Skin of body (tissue), 2 donors: Measurements from ENCODE around the gene COX8C. TPM values are rescaled to one million over a fixed set of nuclear protein-coding genes. Genes with fewer than 3 reads are reported as not detected.
"Not testable (repeated sequence)": the region's sequence is repeated elsewhere in the genome, so short reads cannot be mapped to it uniquely, and the experiment has no call there.

Experiments
- DNase-seq: peaks from one replicate; lab custom pipeline; 2025; lab: John Stamatoyannopoulos, UW
- total RNA-seq: library from RNA; depleted of rRNA; stranded (reverse); fragments of >200 nt; gene quantifications from one replicate; pipeline ENCODE4 v1.2.3, GENCODE V29; 2014

The COX8C gene
- total RNA-seq, 1 donor from 2014 or later, result not detected

DNA sequence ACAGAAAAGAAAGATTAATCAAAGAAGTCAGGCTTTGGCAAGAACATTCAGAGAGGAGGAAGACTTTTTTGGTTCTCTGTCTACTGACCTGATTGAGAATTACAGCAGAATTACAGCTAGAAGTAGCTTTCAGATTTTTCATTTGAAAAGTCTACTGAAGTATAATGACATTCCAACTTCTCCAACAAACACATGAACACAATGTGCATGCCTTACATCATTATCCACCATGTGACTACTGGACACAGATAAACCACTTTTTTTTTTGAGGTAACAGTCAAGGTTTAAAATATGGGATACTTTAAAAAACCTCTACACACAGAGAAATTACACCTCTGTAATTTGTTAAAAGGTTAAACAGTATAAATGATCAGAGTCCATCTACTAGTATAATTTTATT is 26.5 kb upstream of the COX8C start:
- DNase-seq, result no peak

- no peak for DNase-seq
Measured at GRCh38 chr14:93322929-93323599, 23.9 kb upstream of the COX8C start.

DNA sequence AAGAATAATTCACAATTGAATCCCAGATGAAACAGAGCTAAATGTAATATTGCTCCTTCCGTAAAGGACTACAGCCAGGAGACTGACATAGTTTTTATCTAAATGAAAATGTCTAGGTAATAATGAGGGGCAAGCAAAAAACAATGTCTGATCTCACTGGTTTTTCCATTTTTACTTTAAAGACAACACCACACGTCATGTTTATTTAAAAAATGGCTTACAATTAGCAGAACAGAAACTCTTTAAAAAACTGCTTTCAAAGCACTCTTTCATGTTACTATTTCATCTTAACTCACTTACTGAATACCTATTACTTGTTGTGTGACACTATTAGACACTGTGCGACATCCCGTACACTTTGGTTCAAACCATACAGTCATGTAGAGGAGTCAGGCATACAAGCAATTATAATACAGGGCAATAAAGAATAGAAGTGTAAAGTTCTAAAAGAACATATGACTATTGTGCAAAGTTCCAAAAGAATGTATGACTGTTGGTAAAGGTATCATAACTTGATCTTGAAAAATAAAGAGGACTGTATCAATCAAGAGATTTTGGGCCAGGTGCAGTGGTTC is 23.3 kb upstream of the COX8C start:
- DNase-seq, result no peak

DNA sequence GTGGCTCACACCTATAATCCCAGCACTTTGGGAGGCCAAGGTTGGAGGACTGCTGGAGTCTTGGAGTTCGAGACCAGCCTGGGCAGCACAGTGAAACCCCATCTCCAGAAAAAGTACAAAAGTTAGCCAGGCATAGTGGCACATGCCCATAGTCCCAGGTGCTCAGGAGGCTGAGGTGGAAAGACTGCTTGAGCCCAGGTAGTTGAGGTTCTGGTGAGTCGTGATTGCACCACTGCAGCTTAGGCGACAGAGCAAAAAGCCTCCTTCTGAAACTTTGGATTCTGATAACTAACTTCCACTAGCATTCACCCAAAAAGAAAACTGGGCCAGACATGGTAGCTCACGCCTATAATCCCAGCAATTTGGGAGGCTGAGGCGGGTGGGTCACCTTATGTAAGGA is 20.8 kb upstream of the COX8C start:
- DNase-seq, result no peak

DNA sequence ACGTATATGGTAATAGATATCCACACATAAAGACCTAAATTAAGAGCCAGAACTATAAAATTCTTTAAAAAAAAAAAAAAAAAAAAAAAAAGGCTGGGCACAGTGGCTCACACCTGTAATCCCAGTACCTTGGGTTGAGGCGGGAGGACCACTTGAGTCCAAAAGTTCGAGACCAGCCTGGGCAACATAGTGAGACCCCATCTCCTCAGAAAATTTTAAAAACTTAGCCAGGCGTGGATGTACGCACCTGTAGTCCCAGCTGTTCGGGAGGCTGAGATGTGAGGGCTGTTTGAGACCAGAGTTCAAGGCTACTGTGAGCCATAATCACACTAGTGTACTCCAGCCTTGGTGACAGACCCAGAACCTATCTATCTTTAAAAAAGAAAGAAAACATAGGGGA is 18.4 kb upstream of the COX8C start:
- no peak for DNase-seq

DNA sequence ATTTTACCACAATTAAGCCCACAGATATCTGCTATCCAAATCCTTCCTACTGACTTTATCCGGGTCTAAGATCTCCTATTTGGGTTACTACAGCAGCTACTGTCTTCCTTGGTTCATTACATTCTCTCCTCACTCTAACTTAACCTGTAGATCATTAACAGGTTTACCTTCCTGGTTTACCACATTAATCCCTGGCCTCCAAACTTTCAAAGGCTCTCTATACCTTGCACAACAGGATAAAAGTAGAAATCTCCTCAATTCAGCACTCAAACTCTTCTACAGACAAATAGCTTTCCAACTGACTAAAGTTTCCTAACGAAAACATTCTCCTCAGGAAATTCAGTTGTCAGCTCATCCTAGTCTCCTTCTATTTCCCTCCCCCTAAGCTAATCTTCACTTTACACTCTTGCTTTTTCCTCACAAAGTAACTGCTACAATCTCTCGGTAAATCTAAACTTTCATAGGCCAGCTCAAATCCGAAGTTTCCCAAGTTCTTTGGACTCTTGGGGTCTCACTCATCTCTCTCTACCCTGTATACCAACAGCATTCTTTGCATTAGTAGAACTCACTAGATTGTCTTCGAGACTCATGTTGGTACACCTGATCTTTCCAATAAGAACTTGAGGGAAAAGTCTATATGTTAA is 16.9 kb upstream of the COX8C start:
- DNase-seq, result no peak

GRCh38 chr14:93330609-93331000 is 16.4 kb upstream of the COX8C start:
- no peak for DNase-seq

DNA sequence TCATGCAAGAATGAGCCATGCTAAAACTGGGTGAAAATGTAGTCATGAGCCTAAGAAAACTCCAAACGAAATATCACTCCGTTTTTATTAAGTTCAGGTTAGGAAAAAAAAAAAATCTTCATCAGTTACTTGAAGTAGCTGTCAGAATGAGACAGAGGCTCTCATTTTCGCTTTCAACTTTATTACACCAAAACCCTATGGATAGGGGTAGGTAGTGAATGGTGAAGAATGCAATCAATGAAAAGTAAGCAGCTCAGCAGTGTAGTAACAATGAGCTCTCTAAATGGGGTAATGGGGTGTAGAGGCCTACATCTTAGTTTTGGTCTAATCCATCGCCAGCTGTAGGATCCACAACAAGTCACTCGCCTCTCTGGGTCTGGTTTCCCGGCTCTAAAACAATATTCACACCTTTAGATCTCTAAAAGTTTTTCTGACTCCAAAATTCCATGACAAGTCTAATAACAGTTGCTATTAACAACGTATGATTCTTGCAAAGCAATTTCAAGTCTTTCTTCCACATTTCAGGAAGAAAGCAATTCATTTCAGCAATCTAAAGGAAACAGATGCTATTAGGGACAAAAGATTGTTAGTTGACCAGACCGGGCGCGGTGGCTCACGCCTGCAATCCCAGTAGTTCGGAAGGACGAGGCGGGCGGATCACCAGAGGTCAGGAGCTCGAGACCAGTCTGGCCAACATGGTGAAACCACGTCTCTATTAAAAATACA is 15.8 kb upstream of the COX8C start:
- no peak for DNase-seq

GRCh38 chr14:93331728-93332396 is 15.1 kb upstream of the COX8C start:
- DNase-seq, result peak; percentile 25

- DNase-seq, result peak; percentile 5
Measured at GRCh38 chr14:93332397-93332852, 14.6 kb upstream of the COX8C start.

GRCh38 chr14:93332853-93333630 is 13.9 kb upstream of the COX8C start, which contains the start of gene BTBD7:
BTBD7 (minus strand) TSS chr14:93333036; CDS start chr14:93296051, 36,985 bp downstream.
- peak; percentile 94 for DNase-seq

- no peak for DNase-seq
Measured at GRCh38 chr14:93333631-93334103, 13.3 kb upstream of the COX8C start.

DNA sequence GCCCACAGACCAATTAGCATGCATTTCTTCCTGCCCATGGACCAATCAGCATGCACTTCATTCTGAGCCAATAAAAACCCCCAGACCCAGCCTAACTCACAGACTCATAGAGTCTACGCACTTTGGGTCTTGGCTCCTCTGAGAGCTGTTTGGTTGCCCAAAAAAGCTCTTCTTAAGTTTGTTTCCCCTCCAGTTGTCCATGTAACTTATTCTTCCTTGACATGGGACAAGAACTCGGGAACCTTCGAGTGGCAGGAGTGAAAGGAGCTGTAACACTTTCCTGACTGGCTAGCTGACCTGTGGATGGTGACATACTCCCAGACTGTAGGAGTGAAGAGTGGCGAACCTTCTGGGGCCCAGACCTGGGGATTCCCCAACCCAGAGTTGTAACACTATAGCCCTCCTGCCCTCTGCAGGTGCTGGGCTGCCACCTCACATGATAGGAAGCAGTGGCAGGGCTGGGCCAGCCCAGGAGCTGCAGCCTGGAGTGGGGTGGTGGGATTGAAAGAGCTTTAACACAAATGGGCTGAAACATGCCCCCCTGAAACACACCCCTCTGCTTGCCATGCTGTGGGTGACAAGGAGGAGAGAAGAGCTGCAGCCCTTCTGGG is 9.7 kb upstream of the COX8C start:
- DNase-seq, result no peak

GRCh38 chr14:93337884-93338283 is 9.1 kb upstream of the COX8C start:
- no peak for DNase-seq

DNA sequence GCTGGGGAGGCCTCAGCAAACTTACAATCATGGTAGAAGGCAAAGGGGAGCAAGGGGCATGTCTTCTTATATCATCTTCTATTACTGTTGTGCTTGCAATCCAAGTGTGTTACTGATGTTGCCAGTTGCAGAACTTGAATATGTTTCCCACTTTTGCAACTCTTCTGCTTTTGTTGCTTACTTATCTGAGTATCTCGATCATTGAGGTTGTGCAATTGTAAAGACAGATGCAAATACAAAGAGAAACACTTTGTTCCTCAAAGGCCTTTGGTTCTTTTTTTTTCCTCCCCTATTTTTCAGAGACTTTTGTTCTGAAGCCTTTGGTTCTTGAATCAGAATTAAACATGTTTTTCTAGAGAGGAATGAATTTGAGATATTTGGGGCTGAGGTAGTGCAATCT is 3.7 kb upstream of the COX8C start:
- no peak for DNase-seq

- DNase-seq, result no peak
Measured at GRCh38 chr14:93343797-93344196, 3.2 kb upstream of the COX8C start.

GRCh38 chr14:93347850-93348249 is 868 bp downstream of the COX8C start:
- no peak for DNase-seq

- DNase-seq, result no peak
Measured at GRCh38 chr14:93348292-93348691, 1.3 kb downstream of the COX8C start.

GRCh38 chr14:93354873-93355272 is 7.9 kb downstream of the COX8C start:
- DNase-seq, result not testable (repeated sequence)
